Skin epidermis (tissue), 12 donors: ENCODE measurements around the gene GRIK4.

Experiments used
- H3K27ac ChIP-seq, 21 experiments: fragments of 200-600 bp; sonication (generic) in 11 of 21; one replicate each; pipeline ENCODE4 v1.5.0; 2020; ENCODE audit warnings: mild to moderate bottlenecking in 3 of 21, inconsistent platforms in 2 of 21, moderate library complexity in 2 of 21
- H3K4me3 ChIP-seq, 7 experiments: fragments of 200-600 bp; sonication (generic) in 2 of 7; one replicate each; pipeline ENCODE4 v1.5.0; 2020; ENCODE audit warnings: inconsistent platforms in 2 of 7, mild to moderate bottlenecking in 2 of 7, moderate library complexity in 1 of 7

The GRIK4 gene

DNA sequence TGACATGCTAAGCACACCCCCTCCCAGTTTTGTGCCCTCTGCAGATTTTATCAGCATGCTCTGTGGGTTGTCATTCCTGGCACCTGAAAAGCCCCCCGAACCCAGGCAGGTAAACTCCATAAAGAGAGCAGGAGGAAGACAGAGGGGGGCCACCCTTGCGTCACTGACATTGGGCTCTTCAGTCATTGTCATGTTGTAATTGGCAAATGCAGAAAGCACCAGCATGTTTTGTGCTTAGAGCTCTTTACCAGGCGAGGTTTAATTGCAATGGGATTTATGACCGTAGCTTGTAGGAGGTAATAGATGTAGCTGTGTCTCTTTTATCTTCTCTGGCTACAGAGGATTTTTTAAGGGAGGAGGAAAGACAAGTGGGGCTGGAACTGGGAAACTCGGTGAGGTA lies 201.7 kb downstream of the GRIK4 start:
- Histone ChIP-seq H3K27ac (no peak overlapping the region), H3K4me3 (no peak overlapping the region)

DNA sequence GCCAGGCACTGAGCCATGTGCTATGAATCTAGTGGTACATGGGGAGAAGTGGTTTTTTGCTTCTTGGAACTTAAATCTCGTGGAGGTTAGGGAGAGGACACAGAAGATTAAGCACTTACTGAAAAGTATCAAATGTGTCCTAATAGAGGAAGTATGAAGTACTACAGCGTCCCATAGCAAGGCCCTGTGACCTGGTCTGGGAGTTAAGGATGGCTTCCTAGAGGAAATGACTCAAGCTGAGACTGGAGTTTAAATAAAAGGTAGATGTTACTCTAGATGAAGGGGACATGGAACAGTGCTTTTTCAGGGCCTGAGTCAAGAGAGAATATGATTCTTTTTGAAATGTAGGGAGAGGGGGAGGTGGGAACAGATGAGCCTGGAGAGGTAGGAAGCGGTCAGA lies 202.9 kb downstream of the GRIK4 start:
- H3K4me3 ChIP-seq = no peak overlapping the region
- no peak overlapping the region for H3K27ac ChIP-seq

DNA sequence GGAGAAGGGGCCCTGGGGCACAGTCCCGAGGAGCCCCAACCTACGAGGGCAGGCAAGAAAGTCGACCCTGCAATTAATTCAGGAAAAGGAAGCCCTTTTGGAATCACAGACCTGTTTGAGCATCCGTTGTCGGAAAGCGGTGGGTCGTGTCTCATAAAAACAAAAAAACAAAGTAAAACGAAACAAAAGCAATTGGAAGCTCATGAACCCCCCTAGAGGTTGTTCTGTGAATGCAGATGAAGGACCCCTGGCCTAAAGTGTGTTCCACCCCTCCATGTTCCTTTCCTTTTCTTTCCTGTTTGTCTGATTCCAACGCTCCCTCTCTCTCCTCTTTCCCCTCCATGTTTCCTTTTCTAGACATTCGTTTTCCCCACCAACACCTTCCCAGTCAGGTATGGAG lies 203.7 kb downstream of the GRIK4 start:
- no peak overlapping the region for H3K27ac ChIP-seq
- peak overlapping the region in 3 of 7 experiments; percentile 10 to 16 (median 13) for H3K4me3 ChIP-seq

DNA sequence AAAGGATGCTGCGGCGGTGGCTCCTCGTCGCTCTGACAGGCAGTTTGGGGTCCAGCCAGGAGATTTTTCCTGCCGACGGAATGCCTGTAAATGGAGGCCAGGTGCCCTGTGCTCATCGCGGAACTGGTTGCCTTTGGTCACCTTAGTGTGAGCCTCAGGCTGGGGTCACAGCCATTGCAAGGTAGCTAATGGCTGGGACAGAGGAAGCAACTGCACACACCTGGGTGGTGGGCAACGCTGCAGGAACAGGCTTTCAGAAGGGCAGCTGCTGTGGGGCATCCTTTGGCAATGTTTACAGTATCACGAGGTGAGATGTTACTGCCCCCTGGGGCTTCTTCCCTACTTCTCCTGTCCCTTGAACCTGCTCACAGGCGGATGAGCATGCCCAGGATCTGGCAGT lies 205.5 kb downstream of the GRIK4 start:
- no peak overlapping the region for H3K4me3 ChIP-seq

DNA sequence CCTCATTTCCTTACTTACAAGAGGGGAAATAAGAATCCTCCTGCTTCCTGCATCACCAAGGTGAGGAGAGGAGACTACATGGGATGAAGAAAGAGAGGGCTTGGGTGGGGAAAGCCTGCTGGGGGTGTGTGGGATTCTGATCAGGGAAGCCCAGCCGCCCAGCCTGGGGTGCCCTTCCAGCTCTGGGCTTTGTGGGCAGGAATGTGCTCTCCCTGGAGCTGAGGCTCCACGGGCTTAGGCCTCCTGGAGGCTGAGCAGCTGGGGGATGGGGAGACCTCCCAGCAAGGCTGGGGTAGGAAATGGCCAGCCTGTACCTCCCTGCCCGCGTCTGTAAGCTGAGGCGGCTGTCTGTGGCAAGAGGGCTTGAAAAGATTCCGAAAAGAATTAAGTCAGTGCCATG lies 206.1 kb downstream of the GRIK4 start:
- Histone ChIP-seq H3K4me3 (no peak overlapping the region), H3K27ac (peak overlapping the region in 1 of 21 experiments; percentile 24)

More for the DNA sequence above, 205.5 kb downstream of the GRIK4 start:
- H3K27ac ChIP-seq = no peak overlapping the region

DNA sequence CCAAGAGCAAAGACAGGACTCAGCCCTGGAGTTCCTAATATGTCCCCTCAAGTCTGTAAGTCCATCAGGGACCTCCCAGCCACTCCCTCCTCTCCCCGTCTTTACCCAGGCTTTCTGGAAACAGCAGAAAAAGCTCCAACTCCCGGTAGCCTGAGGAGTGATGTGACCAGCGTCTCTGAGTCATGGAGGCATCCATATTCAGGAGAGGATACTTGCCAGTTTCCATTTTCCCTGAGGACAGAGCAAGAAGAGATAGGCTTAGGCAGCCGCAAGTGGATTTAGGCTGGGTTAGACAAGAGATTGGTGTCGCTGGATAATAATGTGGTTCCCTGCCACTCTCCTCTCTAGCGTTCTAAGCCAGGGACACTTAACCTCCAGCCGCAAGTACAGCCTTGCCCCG lies 206.6 kb downstream of the GRIK4 start:
- peak overlapping the region in 1 of 21 experiments; percentile 24 for H3K27ac ChIP-seq
- no peak overlapping the region for H3K4me3 ChIP-seq

DNA sequence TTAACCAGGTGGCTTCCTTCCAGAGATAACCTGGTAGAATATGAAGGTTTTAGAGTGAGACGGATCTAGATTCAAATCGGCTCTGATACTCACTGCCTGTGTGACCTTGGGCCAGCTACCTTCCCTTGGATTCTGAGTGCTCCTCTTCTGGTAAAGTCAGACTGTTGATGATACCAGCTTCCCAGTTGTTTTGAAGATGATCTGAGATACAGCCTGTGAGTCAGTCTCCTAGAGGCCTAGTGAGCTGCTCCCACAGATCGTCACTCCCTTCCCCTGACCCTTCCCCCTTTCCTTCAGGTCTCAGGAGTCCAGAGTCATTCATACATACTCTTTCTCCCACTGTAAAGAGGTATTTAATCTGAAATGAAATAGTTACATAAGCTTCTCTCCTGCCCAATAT lies 207.8 kb downstream of the GRIK4 start:
- H3K4me3 ChIP-seq = no peak overlapping the region
- H3K27ac ChIP-seq = no peak overlapping the region

DNA sequence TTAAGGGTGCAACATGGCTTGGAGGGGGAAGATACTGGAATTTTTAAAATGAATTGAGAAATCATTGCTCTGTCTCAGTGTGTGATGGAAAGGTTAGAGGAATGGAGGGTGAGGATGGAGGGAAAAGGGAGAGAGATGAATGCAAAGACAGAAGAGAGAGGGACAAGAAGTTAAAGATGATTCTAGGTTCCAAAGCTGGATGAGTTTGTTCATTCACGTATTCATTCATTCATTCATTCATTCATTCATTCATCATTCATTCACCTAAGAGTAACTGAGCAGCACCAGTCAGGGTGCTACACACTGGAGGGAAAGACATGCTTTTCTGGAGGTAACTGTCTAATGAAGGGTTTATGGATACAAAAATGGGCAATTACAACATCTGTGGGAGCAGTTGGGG lies 209.2 kb downstream of the GRIK4 start:
- H3K27ac ChIP-seq = no peak overlapping the region
- H3K4me3 ChIP-seq = no peak overlapping the region

DNA sequence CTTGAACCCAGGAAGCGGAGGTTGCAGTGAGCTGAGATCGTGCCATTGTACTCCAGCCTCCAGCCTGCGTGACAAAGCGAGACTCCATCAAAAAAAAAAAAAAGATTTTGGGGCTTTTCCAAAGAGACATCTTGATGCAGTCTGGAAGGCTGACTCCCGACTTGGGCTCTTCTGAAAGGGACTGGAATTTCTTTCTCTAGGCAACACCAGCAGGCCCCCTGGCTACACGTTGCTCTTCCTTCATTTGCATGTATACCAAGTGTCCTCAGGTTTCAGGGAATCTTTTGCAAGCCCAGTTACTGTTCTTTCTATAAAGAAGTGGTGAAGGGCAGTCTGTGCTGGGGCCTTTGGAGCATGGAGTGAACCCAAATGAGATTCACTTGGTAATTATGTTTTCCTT lies 211.0 kb downstream of the GRIK4 start:
- Histone ChIP-seq H3K4me3 (no peak overlapping the region), H3K27ac (no peak overlapping the region)

DNA sequence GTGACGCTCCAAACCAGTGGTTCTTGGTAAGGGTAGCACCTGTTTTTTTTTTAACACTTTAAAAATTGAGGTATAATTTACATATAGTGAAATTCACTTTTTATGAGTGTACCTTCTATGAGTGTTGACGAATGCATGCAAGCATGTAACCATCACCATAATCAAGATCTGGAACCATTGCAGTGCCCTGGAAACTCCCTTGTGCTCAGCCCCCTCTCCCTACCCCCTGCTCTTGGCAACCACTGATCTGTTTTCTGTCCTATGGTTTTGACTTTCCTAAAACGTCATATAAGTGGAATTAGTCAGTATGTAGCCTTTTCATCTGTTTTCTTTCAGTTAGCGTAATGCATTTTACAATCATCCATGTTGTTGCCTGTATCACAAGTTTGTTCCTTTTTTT lies 212.2 kb downstream of the GRIK4 start:
- Histone ChIP-seq H3K27ac (no peak overlapping the region), H3K4me3 (no peak overlapping the region)

DNA sequence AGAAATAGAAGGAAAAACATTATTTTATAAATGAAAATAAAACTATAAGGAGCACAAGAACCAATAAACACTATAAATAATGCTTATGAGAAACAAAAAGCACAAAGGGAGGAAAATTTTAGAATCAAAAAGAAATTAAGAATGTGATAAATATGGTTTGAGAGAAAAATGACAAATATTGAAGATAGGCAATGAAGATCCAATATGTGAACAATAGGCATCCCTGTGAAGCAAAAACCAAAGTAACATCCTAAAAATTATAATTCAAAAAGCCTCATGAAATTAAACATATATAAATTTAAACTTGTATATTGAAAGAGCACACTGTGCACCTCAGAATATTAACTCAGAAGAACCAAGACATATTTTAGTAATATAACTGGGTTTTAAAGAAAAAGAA lies 216.2 kb downstream of the GRIK4 start:
- Histone ChIP-seq H3K4me3 (no peak overlapping the region), H3K27ac (no peak overlapping the region)

DNA sequence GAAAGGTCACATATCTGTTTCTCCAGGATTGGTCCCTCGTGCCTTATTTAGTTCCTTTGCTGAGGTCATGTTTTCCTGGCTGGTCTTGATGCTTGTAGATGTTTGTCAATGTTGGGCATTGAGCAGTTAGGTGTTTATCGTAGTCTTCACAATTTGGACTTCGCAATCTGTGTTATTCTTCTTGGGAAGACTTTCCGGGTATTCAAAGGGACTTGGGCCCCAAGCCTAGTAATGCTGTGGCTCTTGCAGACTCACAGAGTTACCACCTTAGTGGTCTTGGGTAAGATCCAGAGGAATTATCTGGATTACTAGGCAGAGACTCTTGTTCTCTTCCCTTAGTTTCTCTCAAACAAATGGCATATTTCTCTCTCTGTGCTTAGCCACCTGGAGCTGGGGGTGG lies 223.5 kb downstream of the GRIK4 start:
- Histone ChIP-seq H3K4me3 (no peak overlapping the region), H3K27ac (no peak overlapping the region)

DNA sequence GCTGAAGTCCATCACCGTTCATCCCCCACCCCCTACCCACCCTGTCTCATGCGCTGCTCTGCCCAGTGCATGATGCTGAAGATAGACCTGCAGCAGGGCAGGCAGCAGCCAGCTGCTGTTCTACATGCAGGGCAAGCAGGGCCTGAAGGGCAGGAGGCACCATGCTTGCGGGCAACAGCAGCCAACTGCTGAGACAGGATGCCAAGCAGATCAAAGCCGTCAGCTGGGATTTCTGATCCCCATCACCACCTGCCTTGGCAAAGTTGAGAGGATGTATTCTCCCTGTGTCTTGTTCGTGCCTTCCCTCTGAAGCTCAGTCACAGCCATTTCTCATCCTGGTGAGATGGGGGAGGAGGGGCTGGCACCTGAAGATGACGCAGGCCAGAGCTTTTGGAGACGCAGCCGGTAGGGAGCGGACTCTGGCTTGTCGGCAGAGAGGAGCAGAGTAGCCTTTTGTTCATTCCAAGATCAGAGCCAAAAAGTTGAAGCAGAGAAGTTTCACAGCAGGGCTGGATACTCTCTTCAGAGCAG lies 227.0 kb downstream of the GRIK4 start:
- Histone ChIP-seq H3K4me3 (no peak overlapping the region), H3K27ac (no peak overlapping the region)

DNA sequence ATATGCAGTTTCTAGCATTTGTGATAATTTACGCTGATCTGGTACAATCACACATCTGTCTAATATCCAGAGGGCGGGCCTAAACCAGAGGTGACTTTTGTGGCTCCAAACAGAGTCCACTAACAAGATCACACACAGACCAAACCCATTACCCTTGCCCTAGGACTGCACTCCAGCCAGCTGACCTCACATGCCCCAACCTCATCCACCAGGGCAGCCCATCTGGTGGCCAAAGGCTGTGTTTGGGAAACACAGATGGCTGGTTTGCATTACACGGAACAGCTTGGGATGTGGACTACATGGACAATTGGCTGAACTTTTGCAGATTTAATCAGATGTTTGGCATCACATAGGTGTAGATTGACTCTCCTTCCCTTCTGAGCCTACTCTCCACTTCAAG lies 228.2 kb downstream of the GRIK4 start:
- Histone ChIP-seq H3K4me3 (no peak overlapping the region), H3K27ac (no peak overlapping the region)

DNA sequence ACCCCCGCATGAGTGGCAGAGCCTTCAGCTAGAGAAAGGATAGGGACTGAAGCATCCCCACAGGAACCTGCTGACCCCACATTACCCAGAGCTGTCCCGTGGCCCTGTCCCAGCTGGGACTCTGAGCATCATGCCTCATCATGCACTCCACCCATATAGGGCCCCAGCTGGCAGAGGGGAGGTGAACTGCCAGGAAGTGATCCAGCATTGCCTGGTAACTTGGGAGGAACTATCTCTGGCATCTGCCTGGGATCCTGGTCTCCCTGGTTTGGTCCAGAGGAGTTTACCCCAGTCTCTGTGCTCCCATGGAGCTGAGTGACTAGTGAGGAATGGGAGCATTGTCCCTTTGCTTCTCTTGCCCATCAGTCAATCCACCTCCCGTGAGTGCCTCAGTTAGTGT lies 228.8 kb downstream of the GRIK4 start:
- no peak overlapping the region for H3K4me3 ChIP-seq
- H3K27ac ChIP-seq = no peak overlapping the region

DNA sequence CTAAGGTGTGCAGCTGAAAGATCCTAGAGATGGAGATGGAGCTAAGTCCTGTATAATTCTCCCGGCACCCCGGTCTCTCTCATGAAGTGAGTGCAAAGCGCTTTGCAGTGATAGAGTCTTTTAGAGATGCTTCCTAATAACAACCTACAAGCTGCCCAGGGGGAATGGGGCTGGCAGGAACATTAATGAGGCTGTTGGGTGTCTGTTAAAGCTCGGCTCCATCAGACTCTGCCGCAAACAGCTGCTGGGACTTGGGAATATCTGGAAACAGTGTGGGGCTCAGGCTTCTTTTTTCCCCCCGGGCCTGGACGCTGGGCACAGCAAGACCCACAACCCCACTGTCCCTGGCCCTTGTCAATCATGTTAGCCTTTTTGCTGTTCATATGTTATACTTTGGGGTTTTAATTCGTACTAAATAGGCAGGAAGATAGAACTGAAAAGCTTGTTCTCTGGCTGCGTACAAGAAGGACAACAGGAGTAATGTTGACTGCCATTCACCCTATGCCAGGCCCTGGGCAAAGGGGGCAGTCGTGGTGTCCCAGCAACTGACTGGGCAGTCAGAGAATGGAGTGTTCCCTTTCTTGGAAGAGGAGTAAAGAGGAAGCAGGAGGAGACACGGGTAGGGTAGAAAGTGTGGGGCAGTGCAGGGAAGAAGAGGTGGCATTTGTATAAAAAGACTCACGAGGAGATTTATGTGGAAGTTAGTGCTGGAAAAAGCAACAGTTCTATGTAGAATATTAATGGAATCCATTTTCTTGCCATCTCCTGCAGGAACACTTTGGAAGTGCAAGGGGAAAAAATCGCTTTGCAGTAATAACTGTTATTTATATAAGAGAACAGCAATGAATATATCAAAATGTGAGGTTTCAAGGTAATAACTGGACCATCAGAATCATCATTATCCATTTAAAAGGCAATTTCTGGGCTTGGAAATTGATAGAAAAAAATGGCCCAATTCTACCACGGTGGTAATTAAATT lies 232.8 kb downstream of the GRIK4 start:
- Histone ChIP-seq H3K27ac (no peak overlapping the region), H3K4me3 (no peak overlapping the region)

DNA sequence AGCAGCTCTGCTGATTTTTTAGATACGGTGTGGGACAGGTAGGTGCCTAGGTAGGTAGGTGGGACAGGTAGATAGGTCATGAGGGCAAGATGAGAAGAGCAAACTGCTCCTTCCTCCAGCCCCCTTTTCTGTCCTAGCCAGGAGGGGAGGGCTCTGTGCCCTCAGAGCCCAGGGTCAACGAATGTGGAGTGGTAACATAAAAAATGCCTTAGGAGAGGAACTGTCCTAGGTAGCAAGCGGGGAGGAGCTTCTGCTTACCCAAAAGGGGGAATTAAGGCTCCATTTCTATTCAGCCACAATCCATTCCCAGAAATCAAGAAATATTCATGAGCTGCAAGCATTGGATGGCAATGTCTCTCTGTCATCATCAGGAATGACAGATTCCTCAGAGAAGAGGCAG lies 234.8 kb downstream of the GRIK4 start:
- no peak overlapping the region for H3K27ac ChIP-seq

DNA sequence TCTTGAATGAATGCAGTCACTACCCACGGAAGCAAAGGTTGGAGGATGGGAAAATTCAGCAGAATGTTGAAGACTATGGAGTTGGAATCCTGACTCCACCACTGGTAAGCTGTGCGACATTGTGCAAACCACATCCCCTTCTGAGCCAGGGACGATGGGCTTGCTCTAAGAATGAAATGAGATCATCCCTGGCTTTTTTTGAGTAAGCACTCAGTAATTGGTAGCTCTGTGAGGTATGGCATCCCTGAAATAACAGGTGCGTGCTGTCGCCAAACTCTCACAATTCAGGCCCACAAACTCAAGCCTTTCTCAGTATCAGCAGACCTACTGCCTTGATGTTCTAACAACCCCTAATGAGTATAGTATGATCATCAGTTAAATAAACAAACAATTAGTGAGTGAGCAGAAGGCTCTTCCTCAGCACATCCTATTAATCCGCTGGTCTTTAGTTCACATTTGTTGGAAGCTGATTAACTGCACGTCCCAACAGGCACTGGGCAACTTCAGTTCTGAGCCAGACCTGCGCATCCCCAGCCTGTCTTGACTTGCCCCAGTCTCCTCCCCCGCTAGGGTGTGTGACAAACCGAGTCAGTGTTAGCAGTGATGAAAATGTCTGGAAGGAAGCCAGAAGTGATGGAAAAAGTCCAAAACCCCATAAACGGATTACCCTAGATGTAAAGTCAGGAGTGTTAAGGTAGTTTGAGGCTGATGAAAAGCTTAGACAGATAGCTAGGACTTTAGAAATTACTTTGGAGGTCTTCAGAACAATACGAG lies 235.5 kb downstream of the GRIK4 start:
- no peak overlapping the region for H3K4me3 ChIP-seq
- peak overlapping the region in 2 of 21 experiments; percentile 47 to 60 for H3K27ac ChIP-seq

More for the DNA sequence above, 234.8 kb downstream of the GRIK4 start:
- H3K4me3 ChIP-seq = no peak overlapping the region

DNA sequence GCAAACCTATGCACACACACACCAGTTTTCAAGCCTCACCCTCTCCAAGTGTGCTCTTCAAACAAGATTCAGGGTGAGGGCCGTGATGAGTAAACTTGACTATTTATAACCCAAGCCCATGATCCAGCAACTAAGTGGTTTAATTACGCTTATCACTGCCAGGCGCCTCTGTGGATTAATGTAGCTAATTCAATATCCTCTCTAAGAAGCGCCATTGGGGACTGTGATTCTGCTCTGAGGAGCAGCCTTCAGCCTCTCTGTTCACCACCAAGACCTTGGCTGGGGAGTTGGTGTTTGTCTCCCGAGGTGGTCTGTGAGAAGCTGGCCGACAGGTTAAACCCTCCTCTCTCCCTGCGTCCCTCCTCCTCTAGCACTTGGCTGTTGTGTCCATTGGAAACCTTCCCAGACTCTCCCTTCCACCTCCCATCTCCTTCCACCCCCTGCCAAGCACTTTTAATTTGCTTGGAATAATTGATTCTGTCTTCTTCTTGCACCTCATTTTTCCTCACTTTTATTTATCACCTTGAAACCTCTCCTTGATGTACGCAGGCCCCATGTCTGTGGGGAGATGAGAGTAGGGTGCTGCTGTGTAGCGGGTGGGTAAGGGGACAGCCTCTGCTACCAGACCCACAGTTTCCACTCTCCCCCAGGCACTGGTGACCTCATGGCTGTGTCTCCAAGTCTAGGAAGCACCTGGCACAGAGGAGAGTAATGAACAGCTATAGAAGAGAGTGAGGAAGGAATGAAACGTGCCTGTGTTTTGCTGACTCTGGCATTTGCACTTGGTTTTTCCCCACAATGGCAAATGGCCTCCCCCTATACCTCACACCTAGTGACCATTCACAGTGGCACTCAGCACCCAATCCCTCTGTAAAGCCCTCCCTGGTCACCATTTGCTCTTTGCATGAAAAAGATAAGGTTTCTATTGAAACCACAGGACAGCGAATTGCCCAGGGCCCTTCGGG lies 236.6 kb downstream of the GRIK4 start:
- Histone ChIP-seq H3K4me3 (no peak overlapping the region), H3K27ac (peak overlapping the region in 5 of 21 experiments; percentile 22 to 60 (median 34))
